Endothelial cell of umbilical vein (primary cell): Measurements from ENCODE around the gene LOXL3. TPM values are rescaled to one million over a fixed set of nuclear protein-coding genes. Genes with fewer than 3 reads are reported as not detected.

Experiments
- BruUV-seq: library from RNA; stranded (reverse); fragments of 400-500 nt; replicated peaks from 2 replicates; lab custom pipeline; 2021; lab: Mats Ljungman, UMichigan
- CTCF ChIA-PET: fragments of 300-600, 350-600 bp; sonication (Branson Sonifier 250); formaldehyde crosslinking; loops from one replicate; lab custom pipeline; 2021; ENCODE audit warnings: antibody characterized with exemption, inconsistent platforms; lab: Charles Lee
- POLR2A ChIA-PET: fragments of 300-600, 350-600 bp; sonication (Branson Sonifier 250); formaldehyde crosslinking; loops from one replicate; lab custom pipeline; 2021; ENCODE audit warnings: antibody characterized with exemption, inconsistent platforms; lab: Charles Lee
- DNase-seq: peaks from one replicate; pipeline ENCODE4 v3.0.0-alpha.2; 2011; ENCODE audit warnings: low read depth, low spot score
- FAIRE-seq: peaks from 2 replicates; lab custom pipeline; 2011; peaks lifted over from hg19 to GRCh38; lab: Jason Lieb, UNC
- H2AFZ ChIP-seq: 2 replicates; pipeline ENCODE4 v1.6.0; 2012; ENCODE audit warnings: low read depth, low read length, control low read depth, inconsistent platforms
- H3K27ac ChIP-seq: 2 replicates; pipeline ENCODE4 v1.5.1; 2011; ENCODE audit warnings: low read depth, mild to moderate bottlenecking, control low read depth, low read length, moderate library complexity; ENCODE audit not compliant: insufficient read depth
- H3K27me3 ChIP-seq, 2 experiments: 2 replicates each; pipeline versions ENCODE4 v1.6.0 to v1.6.1; 2011; ENCODE audit warnings: low read length in 2 of 2, mixed read lengths in 1 of 2; ENCODE audit not compliant: control insufficient read depth in 2 of 2, insufficient read depth in 2 of 2
- H3K36me3 ChIP-seq, 2 experiments: 2 replicates in 1 of 2; 3 replicates in 1 of 2; pipeline ENCODE4 v1.5.1; 2011; ENCODE audit warnings: low read length in 2 of 2, mild to moderate bottlenecking in 1 of 2, moderate library complexity in 1 of 2; ENCODE audit not compliant: control insufficient read depth in 2 of 2, insufficient read depth in 2 of 2; ENCODE audit errors: extremely low read depth in 1 of 2
- H3K4me1 ChIP-seq: 3 replicates; pipeline ENCODE4 v1.5.1; 2011; ENCODE audit warnings: mild to moderate bottlenecking, low read length; ENCODE audit not compliant: control insufficient read depth, insufficient read depth; ENCODE audit errors: extremely low read depth
- H3K4me2 ChIP-seq: 2 replicates; pipeline ENCODE4 v1.6.1; 2011; ENCODE audit warnings: low read length, control low read depth, mixed read lengths; ENCODE audit not compliant: insufficient read depth
- H3K4me3 ChIP-seq, 3 experiments: fragments of 200-600 bp in 1 of 3; sonication (generic), shearing (Covaris generic) in 1 of 3; replicated peaks in 1 of 3; 2 replicates each; pipeline ENCODE4 v1.5.1; 2011 to 2016; ENCODE audit warnings: control low read depth in 3 of 3, low read length in 3 of 3, mild to moderate bottlenecking in 2 of 3, inconsistent platforms in 1 of 3, low read depth in 1 of 3, moderate library complexity in 1 of 3; ENCODE audit not compliant: insufficient read depth in 1 of 3
- H3K79me2 ChIP-seq: 2 replicates; pipeline ENCODE4 v1.6.0; 2012; ENCODE audit warnings: low read length, inconsistent platforms; ENCODE audit not compliant: control insufficient read depth, insufficient read depth
- H3K9ac ChIP-seq: replicated peaks from 2 replicates; pipeline ENCODE3; 2011; ENCODE audit warnings: low read length, control low read depth; ENCODE audit not compliant: insufficient read depth; ENCODE audit errors: extremely low read depth
- H3K9me1 ChIP-seq: replicated peaks from 3 replicates; pipeline ENCODE4 v1.6.0; 2011; ENCODE audit warnings: mild to moderate bottlenecking, low read length; ENCODE audit not compliant: control insufficient read depth, insufficient read depth; ENCODE audit errors: extremely low read depth
- H3K9me3 ChIP-seq: replicated peaks from 2 replicates; pipeline ENCODE4 v1.5.1; 2012; ENCODE audit warnings: low read length, inconsistent platforms; ENCODE audit not compliant: control insufficient read depth, insufficient read depth
- H4K20me1 ChIP-seq: replicated peaks from 2 replicates; pipeline ENCODE3; 2011; ENCODE audit warnings: mild to moderate bottlenecking, low read length; ENCODE audit not compliant: control insufficient read depth, insufficient read depth; ENCODE audit errors: extremely low read depth
- EZH2 ChIP-seq: IDR thresholded peaks from 2 replicates; pipeline ENCODE4 v1.6.1; 2012; ENCODE audit warnings: borderline replicate concordance, low read depth, mild to moderate bottlenecking, moderate library complexity, low read length, inconsistent platforms; ENCODE audit not compliant: severe bottlenecking
- FOS ChIP-seq: IDR thresholded peaks from 2 replicates; pipeline ENCODE4 v1.6.1; 2011; ENCODE audit warnings: mild to moderate bottlenecking, low read length, moderate library complexity, borderline replicate concordance; ENCODE audit not compliant: insufficient read depth
- JUN ChIP-seq: IDR thresholded peaks from 2 replicates; pipeline ENCODE4 v1.6.1; 2011; ENCODE audit warnings: borderline replicate concordance, low read depth; ENCODE audit not compliant: insufficient read length, insufficient read depth
- MYC ChIP-seq: IDR thresholded peaks from one replicate; pipeline ENCODE4 v1.6.1; 2011; ENCODE audit warnings: mild to moderate bottlenecking, low read depth, low read length
- POLR2A ChIP-seq: IDR thresholded peaks from 2 replicates; pipeline ENCODE4 v1.6.1; 2012; ENCODE audit warnings: low read depth, mild to moderate bottlenecking, control low read depth, low read length
- POLR2AphosphoS5 ChIP-seq: IDR thresholded peaks from 2 replicates; pipeline ENCODE4 v1.6.1; 2012; ENCODE audit warnings: low read depth, mild to moderate bottlenecking, control low read depth, low read length, moderate library complexity; ENCODE audit not compliant: insufficient read depth
- dilution Hi-C: fragments of 300-500 bp; cut with MboI; formaldehyde crosslinking; loops from one replicate; pipeline ENCODE4 v1.15.0; 2019; ENCODE audit warnings: low sequenced_read_pairs; ENCODE audit not compliant: extremely low pct_ligation_motif_present
- intact Hi-C: fragments of 100-400 bp; cut with micrococcal nuclease; formaldehyde crosslinking; loops from one replicate; pipeline ENCODE4 v1.10.0; 2022
- polyA plus RNA-seq, 4 experiments: library from polyadenylated mRNA; depleted of rRNA in 3 of 4; stranded (reverse) in 3 of 4; unstranded in 1 of 4; fragments of >200 nt; gene quantifications; 2 replicates each; pipeline versions ENCODE4 v1.2.1 to v1.2.3, GENCODE V29; 2011 to 2012; ENCODE audit warnings: missing spikeins in 1 of 4
- total RNA-seq: library from RNA; stranded (reverse); gene quantifications from 2 replicates; pipeline ENCODE4 v1.2.3, GENCODE V29; 2021

LOXL3 gene
- total and polyA plus RNA-seq, 2 donors (not counting 3 experiments of a cell fraction or from before 2014, with no cell fraction given) = 0.95 to 1.3 TPM

DNA sequence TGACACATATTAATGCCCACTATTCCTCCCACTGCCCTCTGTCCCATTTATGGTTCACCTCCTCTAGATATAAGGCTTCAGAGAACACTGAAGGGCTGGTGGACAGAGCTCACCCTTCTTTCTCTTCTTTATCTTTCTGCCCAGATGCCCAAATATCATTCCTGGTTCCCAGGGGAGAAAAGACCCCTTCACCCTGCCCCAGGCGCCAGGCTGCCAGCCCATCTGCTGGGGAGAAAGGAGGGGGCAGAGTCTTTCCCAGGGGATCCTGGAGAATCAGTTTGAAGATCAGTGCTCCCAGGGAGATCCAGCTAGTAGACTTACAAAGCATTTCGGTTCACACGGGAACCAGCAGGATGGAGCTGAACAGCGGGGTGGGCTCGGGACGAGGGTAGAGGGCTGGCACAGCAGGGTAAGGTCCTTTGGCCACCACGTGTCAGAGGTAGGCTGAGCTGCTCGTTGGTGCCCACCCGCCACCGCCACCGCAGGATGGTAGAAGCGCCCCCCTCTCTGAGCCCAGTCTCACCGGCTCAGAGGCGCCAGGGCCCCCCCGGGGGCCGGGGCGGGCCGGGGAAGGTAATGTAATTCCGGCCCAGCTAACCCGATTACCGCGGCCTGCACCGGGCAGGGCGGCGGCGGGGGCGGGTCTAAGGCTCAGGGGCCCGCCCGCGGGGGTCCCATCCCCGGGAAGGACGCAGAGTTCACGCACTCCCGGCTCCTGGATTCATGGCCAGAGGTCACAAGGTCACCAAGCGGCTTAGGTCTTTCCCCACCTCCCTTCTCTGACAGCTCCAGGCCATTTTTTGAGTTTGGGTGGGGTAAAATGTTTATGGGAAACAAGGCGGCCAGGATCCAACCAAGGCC, 40.8 kb downstream of the LOXL3 start:
- Histone ChIP-seq H3K27me3 (peaks cover 75 to 95% of the 10 kb centered on the region in 2 experiments), H3K79me2 (no peaks in the 10 kb centered on the region), H3K27ac (no peak overlapping the region), H3K4me2 (no peak overlapping the region), H3K4me3 (no peak overlapping the region), H3K4me1 (peaks cover 11% of the 10 kb centered on the region), H2AFZ (no peak overlapping the region), H3K9me1 (no peaks in the 10 kb centered on the region), H3K9me3 (no peaks in the 10 kb centered on the region), H4K20me1 (no peaks in the 10 kb centered on the region), H3K36me3 (no peaks in the 10 kb centered on the region), H3K9ac (no peak overlapping the region)
- dilution Hi-C loops = no loop called here
- CTCF ChIA-PET = no interaction called here
- no TSS peak for BruUV-seq
- FAIRE-seq (no peak), DNase-seq (no peak)
- POLR2A ChIA-PET = no interaction called here
- intact Hi-C loops = no loop called here
- TF ChIP-seq FOS (no peak), JUN (no peak), POLR2A (no peak), MYC (no peak), EZH2 (peak; percentile 89), POLR2AphosphoS5 (no peak)
